ENCODE results near the gene PRKG1. TPM values are rescaled to one million over a fixed set of nuclear protein-coding genes. Genes with fewer than 3 reads are reported as not detected.

Gene PRKG1
- total and polyA plus RNA-seq, 2 donors (not counting 1 experiment from before 2014, with no cell fraction given) = not detected

GRCh38 chr10:51596695-51597094 is 522.4 kb downstream of the PRKG1 start:
- Histone ChIP-seq H3K79me2 (ENCODE audit: control insufficient read depth, insufficient read depth, low read length) (no peaks in the 10 kb centered on the region), H3K4me2 (replicated peaks; ENCODE audit: low read depth, low read length, poor library complexity, severe bottlenecking) (no peak overlapping the region), H2AFZ (ENCODE audit: insufficient read depth, low read depth, low read length, poor library complexity, severe bottlenecking) (no peak overlapping the region), H3K27me3 (replicated peaks in 1 of 4; ENCODE audit: control extremely low read depth in 1 of 4, control insufficient read depth in 3 of 4, insufficient read depth in 4 of 4, low read length in 3 of 4) (no peaks in the 10 kb centered on the region), H3K4me3 (ENCODE audit: control extremely low read depth in 1 of 5, extremely low read depth in 1 of 5, insufficient read depth in 1 of 5, low read depth in 2 of 5, low read length in 4 of 5) (no peak overlapping the region), H3K4me1 (ENCODE audit: control insufficient read depth in 2 of 2, insufficient read depth in 2 of 2, low read length in 2 of 2) (no peaks in the 10 kb centered on the region), H3K9ac (ENCODE audit: low read length) (no peak overlapping the region), H3K27ac (ENCODE audit: low read length in 2 of 2) (no peak overlapping the region), H3K36me3 (replicated peaks in 1 of 2; ENCODE audit: control extremely low read depth in 1 of 2, control insufficient read depth in 1 of 2, extremely low read depth in 1 of 2, insufficient read depth in 2 of 2, low read length in 1 of 2) (no peaks in the 10 kb centered on the region), H4K20me1 (ENCODE audit: control insufficient read depth, insufficient read depth, low read length, poor library complexity, severe bottlenecking) (no peaks in the 10 kb centered on the region), H3K9me3 (ENCODE audit: control extremely low read depth in 1 of 3, control insufficient read depth in 2 of 3, insufficient read depth in 1 of 3, low read length in 2 of 3) (no peaks in the 10 kb centered on the region)
- POLR2A ChIA-PET = no interaction called here
- Mint-ChIP-seq H3K27ac (no peak overlapping the region), H3K4me3 (no peak overlapping the region), H3K9me3 (ENCODE audit: insufficient read depth) (no peaks in the 10 kb centered on the region), H3K4me1 (no peaks in the 10 kb centered on the region), H3K27me3 (no peaks in the 10 kb centered on the region)
- intact Hi-C loops (cut with micrococcal nuclease) = no loop called here
- CTCF ChIA-PET = no interaction called here
- no peak for ATAC-seq (ENCODE audit: low read depth)
- no peak for DNase-seq
- no CpG with 5 or more reads among the region's 3 CpGs for WGBS (ENCODE audit: insufficient coverage)
- TF ChIP-seq CTCF (IDR thresholded peaks at IDR 0.05) (no peak), EZH2 (IDR thresholded peaks at IDR 0.05; ENCODE audit: borderline replicate concordance, insufficient read depth, low read depth, low read length, poor library complexity, severe bottlenecking) (no peak)

- no peaks in the 10 kb centered on the region for H3K27me3 Mint-ChIP-seq
- no peak overlapping the region for H3K27ac Mint-ChIP-seq
- ChIA-PET POLR2A (no interaction called here), CTCF (no interaction called here)
- H3K4me3 Mint-ChIP-seq = no peak overlapping the region
- Histone ChIP-seq H3K9ac (ENCODE audit: low read length) (no peak overlapping the region), H3K79me2 (ENCODE audit: control insufficient read depth, insufficient read depth, low read length) (no peaks in the 10 kb centered on the region), H3K4me1 (ENCODE audit: control insufficient read depth in 2 of 2, insufficient read depth in 2 of 2, low read length in 2 of 2) (no peaks in the 10 kb centered on the region), H3K4me3 (ENCODE audit: control extremely low read depth in 1 of 5, extremely low read depth in 1 of 5, insufficient read depth in 1 of 5, low read depth in 2 of 5, low read length in 4 of 5) (no peak overlapping the region), H3K36me3 (replicated peaks in 1 of 2; ENCODE audit: control extremely low read depth in 1 of 2, control insufficient read depth in 1 of 2, extremely low read depth in 1 of 2, insufficient read depth in 2 of 2, low read length in 1 of 2) (no peaks in the 10 kb centered on the region), H3K27me3 (replicated peaks in 1 of 4; ENCODE audit: control extremely low read depth in 1 of 4, control insufficient read depth in 3 of 4, insufficient read depth in 4 of 4, low read length in 3 of 4) (no peaks in the 10 kb centered on the region), H3K4me2 (replicated peaks; ENCODE audit: low read depth, low read length, poor library complexity, severe bottlenecking) (no peak overlapping the region), H3K27ac (ENCODE audit: low read length in 2 of 2) (no peak overlapping the region), H3K9me3 (ENCODE audit: control extremely low read depth in 1 of 3, control insufficient read depth in 2 of 3, insufficient read depth in 1 of 3, low read length in 2 of 3) (no peaks in the 10 kb centered on the region), H4K20me1 (ENCODE audit: control insufficient read depth, insufficient read depth, low read length, poor library complexity, severe bottlenecking) (no peaks in the 10 kb centered on the region), H2AFZ (ENCODE audit: insufficient read depth, low read depth, low read length, poor library complexity, severe bottlenecking) (no peak overlapping the region)
- DNase-seq = no peak
- no CpG with 5 or more reads among the region's 1 CpG for WGBS (ENCODE audit: insufficient coverage)
- intact Hi-C loops (cut with micrococcal nuclease) = no loop called here
- no peaks in the 10 kb centered on the region for H3K9me3 Mint-ChIP-seq (ENCODE audit: insufficient read depth)
- TF ChIP-seq CTCF (IDR thresholded peaks at IDR 0.05) = no peak
- TF ChIP-seq EZH2 (IDR thresholded peaks at IDR 0.05; ENCODE audit: borderline replicate concordance, insufficient read depth, low read depth, low read length, poor library complexity, severe bottlenecking) = no peak
- no peaks in the 10 kb centered on the region for H3K4me1 Mint-ChIP-seq
- no peak for ATAC-seq (ENCODE audit: low read depth)
Observed at GRCh38 chr10:51599647-51600046, 525.4 kb downstream of the PRKG1 start.

All from B cell (primary cell).